ENCODE measurements around the gene POLH.
"Not testable (repeated sequence)": the region's sequence is repeated elsewhere in the genome, so short reads cannot be mapped to it uniquely, and the experiment has no call there.

Gene POLH

DNA sequence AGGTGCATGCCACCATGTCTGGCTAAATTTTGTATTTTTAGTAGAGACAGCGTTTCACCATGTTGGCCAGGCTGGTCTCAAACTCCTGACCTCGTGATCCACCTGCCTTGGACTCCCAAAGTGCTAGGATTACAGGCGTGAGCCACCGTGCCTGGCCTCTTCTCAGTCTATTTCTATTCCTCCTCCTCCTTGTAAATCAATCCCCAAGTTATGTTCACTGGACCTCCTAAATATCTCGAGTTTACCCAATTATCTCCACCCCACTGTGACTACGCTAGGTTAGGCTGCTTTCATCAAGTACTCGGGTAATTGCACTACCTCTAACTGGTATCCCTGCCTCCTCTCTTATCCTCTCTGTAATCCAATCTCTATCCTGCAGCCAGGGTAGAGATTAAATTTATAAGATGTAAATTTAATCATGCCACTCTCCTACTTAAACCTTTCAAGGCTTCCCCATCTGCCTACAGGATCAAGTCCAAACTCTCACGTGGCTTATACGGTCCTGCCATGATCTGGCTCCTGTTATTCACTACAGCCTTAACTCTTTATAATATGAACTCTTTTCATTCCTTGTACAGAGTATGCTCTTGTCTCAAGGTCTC, 58.8 kb downstream of the POLH start:
- DNase-seq, result no peak

GRCh38 chr6:43635387-43636307, 59.7 kb downstream of the POLH start, which contains the start of gene MAD2L1BP:
TSS of gene MAD2L1BP (plus strand) at chr6:43635840. CDS start at chr6:43635876, 36 bp downstream.
- DNase-seq, result peak; percentile 77 to 91 (median 86)

DNA sequence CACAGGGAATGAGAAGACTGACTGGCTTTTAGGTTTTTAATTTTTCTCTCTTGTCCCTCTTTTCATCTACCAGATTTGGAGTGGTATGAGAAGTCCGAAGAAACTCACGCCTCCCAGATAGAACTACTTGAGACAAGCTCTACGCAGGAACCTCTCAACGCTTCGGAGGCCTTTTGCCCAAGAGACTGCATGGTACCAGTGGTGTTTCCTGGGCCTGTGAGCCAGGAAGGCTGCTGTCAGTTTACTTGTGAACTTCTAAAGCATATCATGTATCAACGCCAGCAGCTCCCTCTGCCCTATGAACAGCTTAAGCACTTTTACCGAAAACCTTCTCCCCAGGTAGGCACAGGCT, 60.3 kb downstream of the POLH start:
- DNase-seq, result peak in 1 of 4 experiments; percentile 28

DNA sequence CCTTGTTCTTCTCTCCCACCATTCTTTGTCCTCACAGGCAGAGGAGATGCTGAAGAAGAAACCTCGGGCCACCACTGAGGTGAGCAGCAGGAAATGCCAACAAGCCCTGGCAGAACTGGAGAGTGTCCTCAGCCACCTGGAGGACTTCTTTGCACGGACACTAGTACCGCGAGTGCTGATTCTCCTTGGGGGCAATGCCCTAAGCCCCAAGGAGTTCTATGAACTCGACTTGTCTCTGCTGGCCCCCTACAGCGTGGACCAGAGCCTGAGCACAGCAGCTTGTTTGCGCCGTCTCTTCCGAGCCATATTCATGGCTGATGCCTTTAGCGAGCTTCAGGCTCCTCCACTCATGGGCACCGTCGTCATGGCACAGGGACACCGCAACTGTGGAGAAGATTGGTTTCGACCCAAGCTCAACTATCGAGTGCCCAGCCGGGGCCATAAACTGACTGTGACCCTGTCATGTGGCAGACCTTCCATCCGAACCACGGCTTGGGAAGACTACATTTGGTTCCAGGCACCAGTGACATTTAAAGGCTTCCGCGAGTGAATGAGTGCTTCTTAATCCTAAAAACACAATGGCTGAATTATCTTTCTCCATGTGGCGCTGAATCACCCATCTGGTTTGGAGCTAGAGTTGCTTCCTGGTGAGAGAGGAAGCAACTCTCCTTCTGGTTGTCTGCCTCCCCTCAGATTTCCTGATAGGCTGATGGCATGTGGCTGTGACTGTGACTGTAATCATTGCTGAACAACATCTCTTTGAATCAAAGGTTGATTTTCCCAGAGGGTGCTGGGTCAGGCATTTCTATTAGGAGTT, 64.2 kb downstream of the POLH start:
- peak; percentile 36 to 70 (median 62) for DNase-seq

DNA sequence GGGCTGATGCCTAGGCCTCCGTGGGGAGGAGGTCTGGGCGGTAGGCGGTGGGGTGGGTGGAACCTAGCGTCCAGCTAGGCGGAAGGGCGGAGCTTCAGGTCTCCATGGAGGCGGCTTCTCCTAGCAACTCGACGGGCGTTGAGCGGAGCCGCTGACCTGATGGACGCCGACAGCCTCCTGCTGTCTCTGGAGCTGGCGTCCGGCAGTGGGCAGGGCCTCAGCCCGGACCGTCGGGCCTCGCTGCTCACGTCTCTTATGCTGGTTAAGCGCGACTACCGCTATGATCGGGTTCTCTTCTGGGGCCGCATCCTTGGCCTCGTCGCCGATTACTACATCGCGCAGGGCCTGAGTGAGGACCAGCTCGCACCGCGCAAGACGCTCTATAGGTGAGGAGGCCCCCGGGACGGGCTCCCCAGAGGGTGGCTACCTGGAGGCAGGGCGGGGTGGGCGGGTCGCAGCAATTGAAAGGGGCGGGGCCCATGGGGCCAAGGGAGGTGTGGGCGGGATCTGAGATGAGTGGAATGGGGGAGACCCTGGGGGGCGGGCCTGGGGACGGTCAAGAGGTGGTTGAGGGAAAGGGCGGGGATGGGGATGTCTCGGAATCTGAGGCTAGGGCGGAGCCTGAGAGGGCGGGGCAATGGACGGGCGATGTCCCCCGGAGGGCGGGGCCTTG, 69.1 kb downstream of the POLH start, which contains the start of gene RSPH9:
Gene RSPH9 (plus strand): TSS at position 97 of the 673 bp plus-strand sequence. CDS start 63 bp downstream, at position 160.
- peak in 3 of 4 experiments; percentile 42 to 67 (median 53) for DNase-seq

DNA sequence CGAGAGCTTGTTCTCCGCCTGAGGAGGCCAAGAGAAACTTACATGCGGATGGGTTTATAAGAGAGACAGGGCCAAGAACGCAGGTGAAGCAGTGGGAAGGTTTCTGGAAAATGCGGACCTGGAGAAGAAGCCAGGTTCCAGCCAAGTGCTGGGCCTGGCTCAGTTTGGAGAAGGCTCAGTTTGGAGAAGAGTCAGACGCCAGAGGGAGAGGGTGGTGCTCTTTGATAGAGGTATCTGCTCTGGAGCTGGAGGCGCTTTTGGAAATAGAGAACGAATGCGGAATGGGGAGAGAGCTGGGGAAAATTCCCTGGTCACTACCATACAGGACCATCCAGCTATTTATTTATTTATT, 69.6 kb downstream of the POLH start:
- DNase-seq, result no peak

GRCh38 chr6:43647613-43648012, 71.6 kb downstream of the POLH start:
- no peak for DNase-seq

DNA sequence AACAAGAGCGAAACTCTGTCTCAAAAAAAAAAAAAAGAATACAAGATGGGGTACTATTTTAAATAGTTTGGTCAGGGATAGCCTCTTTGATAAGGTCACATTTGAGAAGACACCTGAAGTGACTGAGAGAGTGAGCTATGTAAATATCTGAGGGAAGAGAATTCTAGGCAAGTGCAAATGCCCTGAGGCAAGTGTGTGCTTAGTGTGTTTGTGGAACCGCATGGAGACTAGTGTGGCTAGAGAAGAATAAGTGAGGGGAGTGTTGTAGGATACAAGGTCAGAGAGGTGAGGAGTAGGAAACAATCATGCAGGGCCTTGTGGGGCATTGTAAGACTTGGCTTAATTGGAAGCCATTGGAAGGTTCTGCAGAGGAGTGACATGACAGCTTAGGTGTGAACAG, 72.3 kb downstream of the POLH start:
- no peak for DNase-seq

- DNase-seq, result not testable (repeated sequence)
Measured at GRCh38 chr6:43652822-43653221, 76.8 kb downstream of the POLH start.

DNA sequence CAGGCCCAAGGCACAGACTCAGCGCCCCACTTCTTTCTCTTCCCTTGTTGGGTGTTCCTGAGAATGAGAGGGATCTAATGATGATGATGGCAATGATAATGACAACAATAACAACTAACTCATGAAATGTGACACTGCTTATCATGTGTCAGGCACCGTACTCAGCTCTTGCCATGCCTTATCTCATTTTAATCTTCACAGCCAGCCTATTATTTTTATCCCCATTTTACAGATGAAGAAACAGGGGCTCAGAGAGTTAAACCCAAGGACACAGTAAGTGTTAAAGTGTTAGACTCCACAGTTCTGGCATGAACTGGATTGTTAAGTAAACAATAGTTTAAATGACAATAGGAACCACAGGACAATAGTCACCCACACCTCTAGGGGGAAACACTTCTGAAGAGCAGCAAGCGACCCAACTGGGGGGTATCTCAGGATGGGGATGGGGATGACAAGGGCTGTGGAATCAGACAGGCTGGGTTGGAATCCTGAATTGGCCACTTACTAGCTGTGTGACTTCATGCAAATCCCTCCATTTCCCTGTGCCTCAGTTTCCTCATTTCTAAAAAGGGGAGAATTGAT, 81.3 kb downstream of the POLH start:
- no peak for DNase-seq

DNA sequence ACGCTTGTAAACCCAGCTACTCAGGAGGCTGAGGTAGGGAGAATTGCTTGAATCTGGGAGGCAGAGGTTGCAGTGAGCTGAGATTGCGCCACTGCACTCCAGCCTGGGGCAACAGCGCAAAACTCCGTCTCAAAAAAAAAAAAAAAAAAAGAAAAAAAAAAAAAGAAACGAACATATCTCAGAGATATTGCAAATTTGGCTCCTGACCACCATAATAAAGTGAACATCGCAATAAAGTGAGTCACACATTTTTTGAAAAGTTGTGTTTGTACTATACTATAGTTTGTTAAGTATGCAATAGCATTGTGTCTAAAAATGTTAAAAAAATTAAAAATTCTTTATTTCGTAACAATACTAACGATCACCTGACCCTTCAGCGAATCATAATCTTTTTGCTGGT, 82.2 kb downstream of the POLH start:
- no peak for DNase-seq

- DNase-seq, result not testable (repeated sequence)
Measured at GRCh38 chr6:43662948-43663347, 87.0 kb downstream of the POLH start.
